BE2C (cell line): Measurements from ENCODE around the gene CDH13.

ENCODE experiments used
- DNase-seq: peaks from one replicate; pipeline ENCODE4 v3.0.0-alpha.2; 2020
- H3K27me3 ChIP-seq: fragments of 250-450 bp; sonication (Bioruptor Pico); 2 replicates; pipeline ENCODE4 v1.5.1; 2020; ENCODE audit warnings: mild to moderate bottlenecking
- H3K36me3 ChIP-seq: fragments of 250-450 bp; sonication (Bioruptor Pico); 2 replicates; pipeline ENCODE4 v1.5.1; 2020; ENCODE audit warnings: mild to moderate bottlenecking
- H3K4me1 ChIP-seq: fragments of 250-450 bp; sonication (Bioruptor Pico); 2 replicates; pipeline ENCODE4 v1.5.1; 2020
- H3K4me3 ChIP-seq: 2 replicates; pipeline ENCODE4 v1.5.1; 2011; ENCODE audit warnings: low read depth, low read length
- H3K9me3 ChIP-seq: fragments of 250-450 bp; sonication (Bioruptor Pico); 2 replicates; pipeline ENCODE4 v1.5.1; 2020
- TF ChIP-seq, protein P1 (sequence below): IDR thresholded peaks from 2 replicates; pipeline ENCODE4 v1.5.1; 2012; ENCODE audit warnings: mild to moderate bottlenecking, low read depth, low read length

Gene CDH13

DNA sequence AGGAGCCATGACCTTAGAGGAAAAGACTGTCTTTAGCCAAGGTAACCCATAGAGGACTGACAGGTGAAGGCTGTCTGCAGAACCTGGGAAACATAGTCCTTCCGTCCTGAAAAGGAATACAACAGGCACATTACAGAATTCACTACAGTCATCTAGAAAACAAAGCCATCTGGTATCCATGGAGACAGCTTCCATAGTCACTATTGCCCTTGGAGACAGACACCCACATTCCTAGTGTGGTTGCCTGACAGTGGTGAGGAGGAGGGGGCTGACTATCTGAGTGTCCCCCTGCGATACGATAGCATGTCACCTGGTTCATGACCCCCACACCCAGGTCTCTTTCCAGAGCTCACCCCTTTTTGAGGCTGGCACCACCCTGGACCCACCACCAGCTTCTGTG is 254.7 kb downstream of the CDH13 start:
- DNase-seq: no peak
- H3K4me1 ChIP-seq: no peaks in the 10 kb centered on the region
- H3K36me3 ChIP-seq: no peaks in the 10 kb centered on the region
- no peak overlapping the region for H3K4me3 ChIP-seq
- no peaks in the 10 kb centered on the region for H3K27me3 ChIP-seq
- H3K9me3 ChIP-seq: no peaks in the 10 kb centered on the region; the same call in 1 of the 2 replicates
- TF ChIP-seq, protein P1, sequence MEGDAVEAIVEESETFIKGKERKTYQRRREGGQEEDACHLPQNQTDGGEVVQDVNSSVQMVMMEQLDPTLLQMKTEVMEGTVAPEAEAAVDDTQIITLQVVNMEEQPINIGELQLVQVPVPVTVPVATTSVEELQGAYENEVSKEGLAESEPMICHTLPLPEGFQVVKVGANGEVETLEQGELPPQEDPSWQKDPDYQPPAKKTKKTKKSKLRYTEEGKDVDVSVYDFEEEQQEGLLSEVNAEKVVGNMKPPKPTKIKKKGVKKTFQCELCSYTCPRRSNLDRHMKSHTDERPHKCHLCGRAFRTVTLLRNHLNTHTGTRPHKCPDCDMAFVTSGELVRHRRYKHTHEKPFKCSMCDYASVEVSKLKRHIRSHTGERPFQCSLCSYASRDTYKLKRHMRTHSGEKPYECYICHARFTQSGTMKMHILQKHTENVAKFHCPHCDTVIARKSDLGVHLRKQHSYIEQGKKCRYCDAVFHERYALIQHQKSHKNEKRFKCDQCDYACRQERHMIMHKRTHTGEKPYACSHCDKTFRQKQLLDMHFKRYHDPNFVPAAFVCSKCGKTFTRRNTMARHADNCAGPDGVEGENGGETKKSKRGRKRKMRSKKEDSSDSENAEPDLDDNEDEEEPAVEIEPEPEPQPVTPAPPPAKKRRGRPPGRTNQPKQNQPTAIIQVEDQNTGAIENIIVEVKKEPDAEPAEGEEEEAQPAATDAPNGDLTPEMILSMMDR: no peak

DNA sequence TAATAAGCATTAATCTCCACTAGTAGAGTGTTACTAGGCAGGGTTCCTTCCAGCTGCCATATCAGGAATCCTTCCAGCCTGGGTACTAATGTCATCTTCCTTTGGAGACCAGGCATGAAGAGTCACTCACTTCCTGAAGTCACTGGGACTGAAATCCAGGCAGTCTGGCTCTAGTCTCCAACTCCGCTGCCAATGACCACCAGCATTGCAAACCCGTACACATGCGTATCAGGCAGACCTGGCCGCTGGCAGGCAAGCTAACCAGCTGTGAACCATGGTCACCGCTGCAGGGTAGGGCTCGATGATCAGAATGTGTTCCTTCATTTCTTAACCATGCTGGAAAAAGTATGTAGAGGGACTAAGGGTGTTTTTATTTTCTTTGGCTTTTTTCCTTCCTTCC is 255.5 kb downstream of the CDH13 start:
- no peaks in the 10 kb centered on the region for H3K36me3 ChIP-seq

DNA sequence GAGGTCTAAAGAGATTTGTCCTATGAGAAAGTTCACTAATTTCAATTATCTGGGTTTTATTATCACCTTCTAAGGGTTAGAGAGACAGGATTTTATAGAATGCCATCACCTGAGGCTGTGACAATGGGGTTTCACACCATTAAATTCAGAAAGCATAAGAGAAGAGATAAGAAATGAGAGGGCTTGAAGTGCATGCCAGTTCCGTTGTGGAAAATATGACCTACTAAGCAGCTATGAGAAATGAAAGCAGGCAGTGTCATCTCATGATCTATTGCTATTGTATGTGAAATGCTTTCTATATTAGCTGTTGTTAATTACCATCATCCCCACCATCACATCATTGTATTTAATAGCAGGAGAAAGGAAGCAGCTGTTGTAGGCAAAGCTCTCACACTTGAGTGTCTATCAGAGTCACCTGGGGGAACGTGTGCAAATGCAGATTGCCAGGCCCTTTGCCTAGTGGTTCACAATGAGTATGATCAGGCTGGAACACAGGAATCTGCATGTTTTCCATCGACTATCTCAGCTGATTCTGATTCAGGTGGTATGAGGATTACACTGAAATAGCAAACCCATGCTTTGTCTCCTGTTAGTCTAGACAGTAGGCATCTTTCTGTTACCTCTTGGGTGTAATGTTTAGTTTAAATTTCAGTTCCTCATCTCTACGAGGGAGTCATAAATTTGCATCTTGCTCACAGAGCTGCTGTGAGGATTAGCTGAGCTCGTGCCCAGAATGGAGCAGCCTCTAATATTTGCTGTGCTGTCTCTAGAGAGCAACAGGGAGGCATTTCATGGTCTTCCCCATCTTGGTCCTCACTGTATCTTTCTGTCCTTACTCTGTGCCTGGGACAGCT is 256.4 kb downstream of the CDH13 start:
- Histone ChIP-seq H3K27me3 (no peaks in the 10 kb centered on the region), H3K9me3 (no peaks in the 10 kb centered on the region; the same call in 1 of the 2 replicates), H3K36me3 (no peaks in the 10 kb centered on the region), H3K4me1 (no peaks in the 10 kb centered on the region), H3K4me3 (no peak overlapping the region)
- no peak for DNase-seq
- TF ChIP-seq, protein P1: no peak

More for the DNA sequence above, 255.5 kb downstream of the CDH13 start:
- no peak overlapping the region for H3K4me3 ChIP-seq
- H3K9me3 ChIP-seq: no peaks in the 10 kb centered on the region; the same call in 1 of the 2 replicates
- DNase-seq: no peak
- no peaks in the 10 kb centered on the region for H3K4me1 ChIP-seq
- H3K27me3 ChIP-seq: no peaks in the 10 kb centered on the region
- TF ChIP-seq, protein P1: no peak

DNA sequence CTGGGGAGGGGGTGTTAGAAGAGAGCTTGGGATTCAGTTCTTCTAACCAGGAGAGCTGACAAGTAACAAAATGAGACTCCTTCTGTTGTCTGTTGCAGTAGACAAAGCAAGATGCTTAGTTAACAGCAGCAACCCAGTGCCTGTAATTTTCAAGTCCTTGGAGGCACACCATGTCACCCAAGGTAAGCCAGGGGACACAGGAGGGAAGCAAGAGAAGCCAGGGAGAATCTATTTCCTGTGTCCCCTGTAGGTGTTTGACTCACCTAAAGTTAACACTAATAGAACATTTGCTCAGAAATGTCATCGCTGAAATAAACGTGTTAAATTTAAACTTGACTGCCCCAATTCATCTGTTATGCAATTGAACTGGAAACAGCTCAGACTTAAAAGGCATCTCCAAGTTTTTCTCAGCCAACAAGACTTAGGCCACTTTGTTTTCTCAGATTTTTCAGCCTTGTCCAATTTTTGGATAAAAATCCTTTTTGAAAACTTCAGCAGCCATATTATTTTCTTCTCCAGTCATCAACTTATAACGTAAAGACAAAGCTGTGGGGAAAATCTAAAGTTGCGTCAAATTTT is 257.6 kb downstream of the CDH13 start:
- Histone ChIP-seq H3K27me3 (no peaks in the 10 kb centered on the region), H3K4me1 (no peaks in the 10 kb centered on the region), H3K4me3 (no peak overlapping the region), H3K36me3 (no peaks in the 10 kb centered on the region), H3K9me3 (no peaks in the 10 kb centered on the region; the same call in 1 of the 2 replicates)
- no peak for DNase-seq
- TF ChIP-seq, protein P1: no peak

DNA sequence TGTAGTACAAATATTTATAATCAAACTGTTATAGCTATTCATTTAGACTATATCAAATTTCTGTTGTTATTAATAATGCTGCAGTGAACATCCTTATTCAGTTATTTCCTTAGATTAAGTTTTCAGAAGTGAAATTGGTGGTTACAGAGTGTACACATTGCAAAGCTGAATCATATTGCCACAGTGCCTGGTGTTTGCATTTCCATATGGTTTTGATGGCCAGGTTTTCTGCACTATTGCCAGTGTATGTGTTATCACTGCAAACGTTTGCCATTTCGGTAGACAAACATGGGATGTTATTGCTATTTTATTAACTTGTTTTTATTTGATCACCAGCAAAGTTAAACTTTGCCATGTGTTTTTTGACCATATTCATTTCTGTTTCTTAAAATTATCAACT is 259.4 kb downstream of the CDH13 start:
- H3K36me3 ChIP-seq: no peaks in the 10 kb centered on the region
- TF ChIP-seq, protein P1: no peak
- H3K9me3 ChIP-seq: no peaks in the 10 kb centered on the region; the same call in 1 of the 2 replicates
- no peaks in the 10 kb centered on the region for H3K4me1 ChIP-seq
- no peak for DNase-seq
- no peak overlapping the region for H3K4me3 ChIP-seq
- H3K27me3 ChIP-seq: no peaks in the 10 kb centered on the region

DNA sequence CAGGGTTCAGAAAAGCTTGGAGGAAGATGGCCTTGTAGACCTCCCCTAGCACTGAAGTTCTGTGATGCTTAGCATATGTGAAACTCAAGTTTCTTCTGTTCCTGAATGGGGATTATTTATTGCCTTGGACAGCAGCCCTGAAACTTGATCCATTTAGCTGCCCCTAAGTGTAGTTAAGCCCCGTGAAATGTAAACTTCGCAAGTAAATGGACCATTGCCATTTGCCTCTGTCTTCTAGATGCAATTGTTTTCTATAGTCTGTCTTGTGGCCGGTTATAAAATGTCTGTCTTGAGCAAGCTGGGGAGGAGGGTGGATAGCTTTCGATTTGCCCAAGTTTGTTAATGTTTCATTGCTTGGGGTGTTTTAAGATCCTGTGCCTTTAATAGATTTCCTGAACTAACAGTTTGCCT is 261.8 kb downstream of the CDH13 start:
- Histone ChIP-seq H3K9me3 (no peaks in the 10 kb centered on the region), H3K36me3 (no peaks in the 10 kb centered on the region)

More for the DNA sequence above, 261.8 kb downstream of the CDH13 start:
- TF ChIP-seq, protein P1: no peak
- H3K4me1 ChIP-seq: no peaks in the 10 kb centered on the region
- DNase-seq: no peak
- H3K4me3 ChIP-seq: no peak overlapping the region
- H3K27me3 ChIP-seq: no peaks in the 10 kb centered on the region
